Right ventricle myocardium superior (tissue), 1 donor: ENCODE results near the gene TRAPPC2L. TPM values are rescaled to one million over a fixed set of nuclear protein-coding genes. Genes with fewer than 3 reads are reported as not detected.

ENCODE experiments used
- ATAC-seq: fragments of 200-7000 bp; cut with Tn5 transposase; one replicate; pipeline ENCODE4 v1.9.1; 2020; ENCODE audit warnings: mild to moderate bottlenecking; ENCODE audit not compliant: poor library complexity
- DNase-seq: peaks from one replicate; pipeline ENCODE4 v3.0.0-alpha.2; 2020
- intact Hi-C: fragments of 100-400 bp; cut with DNase I; formaldehyde crosslinking; loops from one replicate; pipeline ENCODE4 v1.11.2; 2022
- total RNA-seq: library from RNA; stranded (reverse); fragmentation: NEBNext Ultra II Directional; extraction: Animal tissue kit (Norgen Biotek cat#: 25700); gene quantifications from one replicate; pipeline ENCODE4 v1.2.1, GENCODE V29; 2021
- donor health status: DM: no; HTN: yes; CAD: no; lungs with severe emphysema.

The TRAPPC2L gene
- total RNA-seq, 1 donor from 2014 or later = 53.0 TPM

GRCh38 chr16:88834670-88835069 lies 22.3 kb upstream of the TRAPPC2L start:
- no peak for ATAC-seq
- intact Hi-C loops = no loop called here
- DNase-seq = no peak

DNA sequence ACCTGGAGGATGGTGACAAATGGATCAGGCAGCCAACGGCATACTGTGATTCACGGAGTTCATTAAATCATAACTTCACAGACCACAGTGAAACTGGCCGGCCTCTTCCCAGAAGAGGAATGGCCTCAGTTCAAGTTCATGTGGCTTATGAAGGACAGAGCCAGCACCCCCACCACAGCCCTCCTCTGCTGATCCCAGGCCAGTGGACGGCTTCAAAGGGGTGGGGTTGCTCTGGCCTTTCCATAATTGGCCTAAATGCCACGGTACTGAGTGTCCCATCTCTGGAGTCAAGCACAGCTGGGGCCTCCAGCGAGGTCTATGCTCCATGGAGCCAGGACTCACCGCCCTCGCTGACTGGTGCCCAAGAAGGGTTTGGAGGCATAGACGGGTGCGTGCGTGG lies 21.5 kb upstream of the TRAPPC2L start:
- DNase-seq = peak; percentile 54
- ATAC-seq = no peak
- intact Hi-C loops = no loop called here

- intact Hi-C loops = no loop called here
- ATAC-seq = no peak
- no peak for DNase-seq
These were observed 21.1 kb upstream of the TRAPPC2L start for GRCh38 chr16:88835818-88836217.

DNA sequence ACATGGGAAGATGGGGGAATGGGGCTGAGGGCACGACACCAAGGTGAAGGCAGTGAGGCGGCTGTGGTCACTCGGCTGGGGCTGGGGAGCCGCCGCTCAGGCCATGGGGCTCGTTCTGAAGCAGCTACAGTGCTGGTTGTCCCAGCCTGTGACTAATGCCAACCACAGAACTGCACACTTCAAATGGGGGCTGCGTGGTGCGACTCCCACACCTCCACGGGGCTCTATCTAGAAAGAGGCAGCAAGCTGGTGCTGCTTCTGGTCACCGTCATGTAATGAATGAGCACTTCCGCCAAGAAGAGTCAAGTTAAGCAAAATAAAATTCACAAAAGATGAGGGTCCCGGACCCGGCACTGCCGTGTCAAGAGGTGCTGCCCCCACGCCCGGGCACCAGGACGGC lies 20.1 kb upstream of the TRAPPC2L start:
- ATAC-seq = no peak
- intact Hi-C loops = no loop called here

GRCh38 chr16:88837806-88838205 lies 19.1 kb upstream of the TRAPPC2L start:
- no peak for DNase-seq

More for the DNA sequence above, 20.1 kb upstream of the TRAPPC2L start:
- DNase-seq = no peak

GRCh38 chr16:88838566-88838965 lies 18.4 kb upstream of the TRAPPC2L start:
- intact Hi-C loops = no loop called here
- ATAC-seq = no peak

More at GRCh38 chr16:88837806-88838205, 19.1 kb upstream of the TRAPPC2L start:
- ATAC-seq = no peak
- intact Hi-C loops = no loop called here

GRCh38 chr16:88839026-88839529 lies 17.8 kb upstream of the TRAPPC2L start:
- DNase-seq (no peak), ATAC-seq (no peak)
- intact Hi-C loops = no loop called here

More at GRCh38 chr16:88838566-88838965, 18.4 kb upstream of the TRAPPC2L start:
- no peak for DNase-seq

DNA sequence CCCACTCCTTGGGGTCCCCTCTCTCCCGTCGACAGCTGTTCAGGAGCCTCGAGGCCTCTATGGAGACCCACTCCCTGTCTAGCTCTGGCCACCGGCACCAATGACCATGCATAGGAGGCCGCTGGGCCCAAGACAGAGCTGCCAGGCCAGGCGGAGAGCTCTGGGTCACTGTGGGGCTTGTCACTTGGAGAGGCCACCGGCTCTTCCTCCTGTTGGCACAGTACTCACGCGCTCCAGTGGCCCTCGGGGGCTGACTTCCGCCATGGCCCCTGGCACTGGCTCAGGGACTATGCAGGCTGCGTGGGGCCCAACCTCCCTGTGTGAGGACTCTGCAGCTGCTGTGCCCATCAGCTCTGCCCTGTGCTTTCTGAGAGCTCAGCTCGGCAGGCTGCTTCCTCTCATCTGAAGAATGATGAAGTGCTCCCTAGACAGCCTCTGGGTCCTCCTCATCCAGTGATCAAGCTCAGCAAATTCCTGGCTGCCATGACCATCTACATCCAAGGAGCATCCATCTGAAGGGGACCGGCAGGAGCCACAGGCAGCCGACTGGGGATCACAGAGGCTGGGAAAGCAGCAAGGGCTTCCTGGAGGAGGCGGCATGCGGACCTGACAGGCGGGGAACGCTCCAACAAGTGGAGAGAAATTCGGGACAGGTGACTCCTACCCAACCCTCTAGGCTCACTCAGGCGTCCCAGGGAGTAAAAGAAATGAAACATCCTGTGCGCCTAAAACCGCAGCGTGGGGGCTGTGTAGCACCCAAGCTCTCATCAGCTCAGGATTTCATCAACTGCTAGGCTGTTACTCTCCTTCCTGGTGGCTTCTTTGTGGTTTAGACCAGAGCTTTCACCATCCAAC lies 17.0 kb upstream of the TRAPPC2L start:
- intact Hi-C loops = no loop called here
- DNase-seq (no peak), ATAC-seq (no peak)

DNA sequence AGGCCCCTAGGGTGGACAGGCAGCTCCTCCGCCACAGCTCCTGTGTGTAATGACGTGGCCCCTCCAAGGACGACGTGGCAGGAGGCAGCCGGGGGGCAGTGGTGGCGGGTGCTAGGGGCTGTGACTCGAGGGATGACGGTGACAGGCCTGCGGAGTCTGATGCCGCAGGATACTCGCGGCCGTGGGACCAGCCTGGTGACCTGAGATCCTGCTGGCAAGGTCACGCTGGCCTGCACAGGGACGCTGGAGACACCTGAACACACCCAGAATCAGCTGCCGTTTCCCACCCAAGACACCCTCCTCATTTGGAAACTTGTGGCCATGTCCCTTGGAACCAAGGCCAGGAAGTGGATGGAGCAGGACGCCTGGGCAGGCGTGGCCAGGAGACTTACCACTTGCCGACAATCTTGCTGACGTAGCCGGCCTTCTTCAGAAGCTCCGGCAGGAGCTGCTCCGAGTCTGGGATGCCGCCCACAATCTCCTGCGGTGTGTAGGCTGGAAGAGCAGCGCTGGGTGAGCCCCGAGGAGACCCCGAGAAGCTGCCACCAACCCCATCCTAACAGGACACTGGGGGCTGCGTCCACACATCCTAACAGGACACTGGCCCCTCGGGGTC lies 16.2 kb upstream of the TRAPPC2L start:
- ATAC-seq (no peak), DNase-seq (no peak)
- intact Hi-C loops = no loop called here

GRCh38 chr16:88841521-88842307 lies 15.2 kb upstream of the TRAPPC2L start:
- intact Hi-C loops = no loop called here
- ATAC-seq = no peak
- no peak for DNase-seq

DNA sequence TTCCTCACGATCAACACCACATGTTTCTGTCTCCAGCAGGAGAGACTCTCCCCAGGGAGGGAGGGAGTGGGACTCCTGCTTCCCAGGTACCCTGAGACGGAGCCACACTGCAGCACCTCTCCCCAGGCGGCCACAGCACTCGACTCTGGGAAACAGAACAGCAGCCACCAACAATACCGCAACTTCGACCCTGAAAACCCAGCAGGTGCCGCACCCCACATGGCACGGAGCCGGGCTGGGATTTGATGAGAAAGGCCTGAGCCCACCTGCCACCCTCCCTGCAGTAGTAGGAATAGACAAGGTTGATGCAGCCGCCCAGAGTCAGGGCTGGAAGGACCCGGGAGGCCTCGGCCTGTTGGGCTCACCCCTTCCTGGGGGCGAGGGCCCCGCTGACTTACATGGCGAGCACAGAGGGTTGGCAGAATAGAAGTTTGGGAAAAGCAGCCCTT lies 14.6 kb upstream of the TRAPPC2L start:
- ATAC-seq (no peak), DNase-seq (no peak)
- intact Hi-C loops = no loop called here

GRCh38 chr16:88842806-88843205 lies 14.1 kb upstream of the TRAPPC2L start:
- ATAC-seq = no peak
- intact Hi-C loops = no loop called here
- DNase-seq = no peak

GRCh38 chr16:88843256-88843655 lies 13.7 kb upstream of the TRAPPC2L start:
- ATAC-seq (peak; percentile 19), DNase-seq (no peak)
- intact Hi-C loops = no loop called here

- intact Hi-C loops = no loop called here
- ATAC-seq = no peak
- DNase-seq = no peak
These were observed 12.4 kb upstream of the TRAPPC2L start for GRCh38 chr16:88844419-88845036.

DNA sequence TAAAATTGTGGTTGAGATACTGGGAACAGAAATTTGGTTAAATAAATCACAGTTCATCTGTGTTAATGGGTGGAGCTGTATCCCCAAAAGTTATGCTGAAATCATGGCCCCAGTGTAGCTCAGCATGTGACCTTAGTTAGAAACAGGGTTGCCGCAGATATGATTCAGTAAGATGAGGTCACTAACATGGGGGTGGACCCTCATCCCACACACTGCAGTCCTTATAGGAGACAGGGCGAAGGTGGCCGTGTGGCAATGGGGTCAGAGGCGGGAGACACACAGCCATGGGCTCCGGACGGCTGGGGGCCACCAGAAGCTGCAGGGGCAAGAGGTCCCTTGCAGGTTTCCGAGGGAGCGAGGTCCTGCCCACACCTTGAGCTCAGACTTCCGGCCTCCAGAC lies 10.8 kb upstream of the TRAPPC2L start:
- intact Hi-C loops = no loop called here
- ATAC-seq = no peak
- DNase-seq = no peak

- no peak for ATAC-seq
- DNase-seq = no peak
- intact Hi-C loops = no loop called here
These were observed 9.3 kb upstream of the TRAPPC2L start for GRCh38 chr16:88847654-88848053.

DNA sequence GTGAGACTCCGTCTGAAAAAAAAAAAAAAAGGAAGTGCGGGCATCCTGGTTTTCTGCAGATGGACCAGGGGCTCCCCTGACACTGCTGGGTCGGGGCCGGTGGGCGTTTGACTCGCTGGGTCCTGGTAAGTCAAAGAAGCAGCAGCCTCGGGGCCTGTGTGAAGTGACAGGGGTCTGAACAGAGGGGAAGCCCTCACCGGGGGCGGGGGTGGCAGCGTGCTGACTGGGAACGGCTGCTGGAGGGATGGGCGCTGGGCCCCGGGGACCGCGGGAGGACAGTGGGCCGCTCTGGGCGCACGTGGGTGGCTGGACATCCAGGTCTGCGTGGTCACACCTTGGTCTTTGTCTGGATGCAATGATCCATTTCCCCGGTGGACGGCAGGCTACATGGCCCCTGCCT lies 8.4 kb upstream of the TRAPPC2L start:
- ATAC-seq (no peak), DNase-seq (no peak)
- intact Hi-C loops = no loop called here

DNA sequence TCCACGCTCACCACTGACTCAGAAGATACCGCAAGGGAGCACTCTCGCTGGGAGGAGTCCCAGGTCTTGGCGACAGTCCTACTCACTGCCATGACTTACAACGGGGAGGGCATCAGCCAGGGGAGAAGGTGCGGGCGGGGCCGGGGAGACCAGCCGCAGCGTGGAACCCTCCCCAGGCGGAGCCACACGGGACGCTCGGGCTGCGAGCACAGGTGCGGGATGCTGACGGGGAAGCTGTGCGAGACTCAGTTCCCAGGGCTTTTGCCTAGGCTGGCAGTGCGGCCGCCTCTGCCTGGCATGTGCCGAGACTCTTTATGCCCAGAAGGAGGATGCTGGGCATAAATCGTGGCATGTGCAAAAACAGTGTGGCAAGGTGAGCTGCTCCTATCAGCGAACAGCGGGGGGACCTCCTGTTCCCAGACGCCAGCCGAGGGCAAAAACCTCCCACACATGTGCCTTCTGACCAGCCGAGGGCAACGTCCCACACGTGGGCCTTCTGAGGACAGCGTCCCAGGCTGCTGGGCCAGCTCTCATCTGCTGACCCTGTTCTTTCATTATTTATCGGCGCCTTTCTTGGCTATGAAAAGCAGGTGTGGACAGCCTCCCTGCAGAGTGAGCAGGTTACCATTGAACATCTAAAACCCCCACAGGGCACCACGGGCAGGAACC lies 6.3 kb upstream of the TRAPPC2L start:
- no peak for ATAC-seq
- no peak for DNase-seq
- intact Hi-C loops = no loop called here
